Inflammatory macrophage (primary cell): ENCODE data around the gene MILR1.

Experiments used
- DNase-seq, 2 donors: peaks; one replicate each; pipeline ENCODE4 v3.0.0-alpha.2; 2020 to 2022

Gene MILR1

DNA sequence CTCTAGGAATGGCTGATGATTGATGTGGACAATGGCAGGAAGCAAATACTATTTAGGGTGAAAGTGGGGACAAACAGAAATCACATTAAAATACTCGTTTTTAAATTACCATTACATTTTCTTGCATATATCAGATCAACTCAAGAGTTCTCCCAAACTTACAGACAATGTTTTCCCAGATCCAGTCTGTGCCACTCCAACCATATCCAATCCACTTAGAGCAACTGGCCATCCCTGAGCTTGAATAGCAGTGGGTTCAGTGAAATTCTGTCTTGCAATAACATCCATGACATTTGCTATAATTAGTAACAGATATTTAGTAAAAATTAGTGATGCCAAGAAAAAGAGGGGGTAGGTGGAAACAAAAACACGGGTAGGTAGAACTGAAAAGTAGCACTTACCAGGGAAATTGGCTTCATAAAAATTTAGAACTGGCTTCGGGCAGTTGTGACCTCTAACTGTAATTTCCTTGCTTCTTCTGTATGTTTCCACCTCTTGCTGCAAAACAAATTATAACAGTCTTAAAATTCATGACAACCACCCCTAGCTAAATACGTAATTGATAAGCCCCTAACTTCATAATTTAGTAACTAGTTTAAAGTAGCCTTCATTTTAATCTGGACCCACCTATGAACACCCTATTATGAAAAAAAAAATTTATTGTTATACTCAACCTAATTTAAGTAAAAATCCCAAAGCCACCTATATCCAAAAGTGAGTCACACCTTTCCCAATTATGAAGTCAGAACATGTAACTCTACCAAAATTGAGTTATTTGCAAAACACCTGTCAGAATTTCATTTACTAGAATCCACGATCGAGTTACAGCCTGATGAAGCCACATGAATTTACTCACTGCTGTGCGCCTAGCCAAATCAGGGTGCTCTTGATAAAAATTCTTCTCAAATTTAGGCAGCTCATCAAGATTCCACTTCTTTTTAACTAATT lies 55.2 kb downstream of the MILR1 start:
- no peak for DNase-seq

DNA sequence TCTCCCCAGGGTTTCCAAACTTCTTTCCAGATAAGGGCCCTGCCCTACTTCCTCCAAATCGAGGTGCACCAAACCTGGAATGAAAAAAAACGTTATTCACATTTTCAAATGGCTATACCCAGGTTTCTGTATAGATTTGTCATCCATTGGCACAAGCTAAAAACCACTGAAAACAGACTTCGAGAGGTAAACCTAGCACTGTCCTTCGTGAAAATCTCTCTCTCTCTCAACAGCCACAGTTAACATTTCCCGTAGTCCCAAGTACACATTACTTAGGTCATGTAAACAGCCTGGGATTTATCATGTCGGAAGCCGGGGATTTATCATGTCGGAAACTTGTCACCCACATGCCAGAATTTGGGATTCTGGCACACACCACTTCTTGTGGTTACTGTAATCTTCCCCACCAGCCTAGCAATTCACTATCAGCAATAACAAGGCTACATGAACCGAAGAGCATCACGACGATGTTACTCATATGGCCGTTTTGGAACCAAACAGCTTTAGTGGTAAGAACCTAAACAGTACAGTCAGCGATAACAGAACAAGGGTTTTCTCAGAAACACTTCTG lies 55.9 kb downstream of the MILR1 start:
- no peak for DNase-seq

DNA sequence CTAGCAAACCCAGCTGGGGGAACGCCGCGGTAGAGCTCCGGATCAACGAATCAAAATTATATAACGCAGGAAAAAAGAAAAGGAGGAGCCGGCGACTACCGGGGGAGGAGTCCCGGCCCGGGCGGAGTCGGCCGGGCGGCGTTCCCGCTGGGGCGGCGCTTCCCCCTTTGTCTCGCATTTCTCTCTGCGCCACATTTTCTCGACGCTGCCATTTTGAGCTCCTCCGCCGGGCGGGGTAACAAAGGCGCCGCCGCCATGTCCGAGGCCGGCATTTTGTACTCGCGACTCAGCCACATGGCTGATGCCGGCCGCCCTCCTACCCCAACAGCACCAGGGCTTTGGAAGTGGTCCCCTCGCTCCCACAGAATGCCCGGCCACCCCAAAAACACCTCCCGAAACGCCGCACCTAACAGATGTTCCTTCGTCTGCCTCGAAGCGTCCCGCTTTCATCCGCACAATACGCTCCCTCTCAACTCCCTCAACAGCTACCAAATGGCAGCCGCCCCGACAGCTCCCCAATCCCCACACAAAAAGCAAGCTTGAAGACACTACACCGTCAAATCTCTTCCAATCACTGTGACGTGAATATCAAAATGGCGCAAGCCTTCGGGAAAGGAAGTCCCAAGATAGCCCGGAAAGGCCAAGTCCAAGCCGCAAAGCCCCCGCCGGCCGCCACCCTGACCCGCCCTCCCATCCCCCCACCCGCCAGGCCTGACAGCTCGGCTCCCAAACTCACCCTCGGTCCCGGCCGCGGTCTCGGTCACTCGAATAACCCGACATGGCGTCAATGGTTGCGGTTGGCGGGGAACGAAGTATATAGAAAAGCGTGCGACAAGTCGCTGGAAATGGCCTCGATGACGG lies 56.7 kb downstream of the MILR1 start:
- peak; percentile 93 for DNase-seq

DNA sequence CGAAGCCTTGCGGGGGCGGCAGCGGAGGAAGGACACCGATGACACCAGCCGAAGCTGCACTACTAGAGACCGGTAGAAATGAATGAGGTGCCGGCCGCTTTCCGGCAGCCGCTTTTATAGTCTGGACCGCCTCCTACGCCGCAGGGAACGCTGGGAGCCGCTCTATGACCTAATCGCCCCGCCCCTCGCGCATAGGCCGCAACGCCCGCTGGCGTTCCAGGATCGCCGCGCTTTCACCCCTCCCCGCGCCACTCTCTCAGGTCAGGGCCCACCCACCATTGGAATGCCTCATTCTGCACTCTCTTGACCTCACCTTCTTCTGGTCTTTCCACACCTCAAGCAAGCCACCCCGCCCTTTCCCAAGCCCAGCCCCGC lies 57.3 kb downstream of the MILR1 start, which contains the start of gene DDX5:
Gene DDX5 (minus strand): TSS at position 89 of the 375 bp plus-strand sequence. CDS start 170 bp downstream, outside the sequence.
- DNase-seq = peak; percentile 98 to 99

DNA sequence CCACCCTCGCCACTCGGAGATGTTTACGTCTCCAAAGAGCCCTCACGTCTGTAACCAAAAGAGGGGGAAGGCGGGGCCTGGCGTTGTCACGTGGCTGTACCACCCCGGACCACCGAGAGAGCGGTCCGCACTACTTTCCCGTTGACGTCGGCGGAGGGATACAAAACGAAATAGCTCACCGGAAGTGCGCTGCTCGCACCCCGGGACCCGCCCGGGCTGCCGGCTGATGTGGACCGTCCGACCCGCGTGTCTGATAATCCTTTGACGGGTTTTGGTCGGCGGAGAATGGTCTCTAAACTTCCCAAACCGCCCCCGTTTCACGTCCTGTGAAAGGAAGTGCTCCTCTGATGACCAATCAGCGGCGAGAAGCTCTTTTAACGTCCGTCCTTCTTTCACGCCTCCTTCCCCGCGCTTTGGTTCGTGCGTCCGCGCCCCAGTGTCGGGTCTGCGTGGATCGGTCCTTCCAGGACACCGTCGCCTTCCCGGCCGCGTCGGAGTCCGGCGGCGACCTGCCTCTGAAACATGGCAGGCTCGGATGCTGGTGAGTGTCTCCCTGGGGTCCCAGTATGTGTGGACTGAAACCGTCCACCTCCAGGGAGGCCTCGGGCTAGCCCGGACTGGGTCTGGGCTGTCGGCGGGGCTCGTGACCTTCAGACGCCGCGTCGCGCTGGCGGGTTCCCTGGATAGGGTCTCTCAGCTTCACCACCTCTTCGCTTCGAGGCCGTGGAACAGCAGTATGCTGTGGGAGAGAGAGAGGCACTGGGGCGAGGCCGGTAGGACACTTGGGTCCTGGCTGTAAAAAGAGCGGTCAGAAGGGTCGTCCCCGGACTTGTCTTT lies 57.9 kb downstream of the MILR1 start, which contains the start of gene CEP95:
Gene CEP95 (plus strand): TSS at position 402 of the 837 bp plus-strand sequence. CDS start 121 bp downstream, at position 523.
- peak; percentile 97 to 98 for DNase-seq

DNA sequence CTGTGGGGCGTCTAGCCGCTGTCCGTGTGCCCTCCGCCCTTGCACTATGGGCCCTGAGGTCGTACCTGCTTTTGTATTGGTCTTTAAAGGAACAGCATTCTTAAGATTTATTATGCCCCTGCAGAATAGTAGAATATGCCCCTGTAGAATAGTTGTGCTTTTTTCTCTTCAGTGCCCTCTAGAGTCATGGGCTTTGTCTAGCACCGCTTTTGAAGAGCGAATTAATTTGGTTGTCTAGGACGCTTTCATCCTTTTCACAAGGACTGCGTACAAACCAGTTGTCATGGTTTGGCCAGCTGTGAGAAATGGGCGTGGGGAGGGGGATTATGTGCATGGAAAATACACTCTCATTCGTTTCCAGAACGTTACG lies 58.5 kb downstream of the MILR1 start:
- DNase-seq = peak; percentile 41 to 48

DNA sequence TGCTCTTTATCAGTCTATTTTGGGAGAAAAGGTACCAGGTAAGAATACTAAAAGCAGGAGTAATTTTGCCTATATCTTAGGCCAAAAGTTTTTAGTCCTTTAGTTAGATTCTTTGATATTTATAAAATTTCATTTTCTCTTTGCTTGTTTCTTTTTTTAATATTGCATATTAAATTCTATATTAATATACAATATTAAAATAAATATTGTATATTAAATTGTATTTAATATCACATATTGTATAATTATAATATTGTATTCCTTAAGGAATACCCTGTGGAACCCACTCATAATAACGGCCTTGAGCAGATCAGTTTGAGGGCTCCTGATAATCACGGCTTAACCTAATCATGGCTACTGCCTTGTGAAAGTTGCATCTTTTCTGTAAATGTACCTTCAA lies 59.8 kb downstream of the MILR1 start:
- no peak for DNase-seq

DNA sequence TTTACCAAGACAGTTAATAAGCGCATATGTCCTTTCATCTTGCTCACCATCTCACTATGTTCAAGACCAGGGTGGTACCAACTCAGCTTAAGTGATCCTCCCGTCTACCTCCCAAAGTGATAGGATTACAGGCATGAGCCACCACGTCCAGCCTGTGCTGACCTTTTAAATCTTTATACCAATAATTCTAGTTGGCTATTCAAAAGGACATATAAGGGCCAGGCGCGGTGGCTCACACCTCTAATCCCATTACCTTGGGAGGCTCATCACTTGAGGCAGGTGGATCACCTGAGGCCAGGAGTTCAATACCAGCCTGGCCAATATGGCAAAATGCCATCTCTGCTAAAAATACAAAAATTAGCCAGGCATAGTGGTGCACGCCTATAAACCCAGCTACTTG lies 60.3 kb downstream of the MILR1 start:
- DNase-seq = no peak

DNA sequence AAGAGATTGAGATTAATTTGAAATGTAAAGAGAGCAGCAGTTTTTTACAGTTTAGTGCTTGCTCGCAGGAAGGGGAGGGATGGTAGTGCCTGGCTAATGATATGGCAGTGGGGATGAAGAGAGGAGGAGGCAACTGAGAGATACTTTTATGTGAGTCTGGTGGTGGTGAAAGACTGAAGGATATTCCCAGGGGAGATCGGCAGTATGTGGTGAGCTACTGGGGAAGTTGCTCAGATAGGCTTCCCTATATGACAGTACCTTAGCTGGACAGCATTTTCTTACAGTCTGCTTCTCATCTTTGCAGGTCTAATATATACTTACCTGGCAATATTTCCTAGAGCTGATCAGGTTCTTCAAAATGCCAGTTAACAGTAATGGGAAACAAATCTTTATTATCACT lies 66.5 kb downstream of the MILR1 start:
- no peak for DNase-seq

DNA sequence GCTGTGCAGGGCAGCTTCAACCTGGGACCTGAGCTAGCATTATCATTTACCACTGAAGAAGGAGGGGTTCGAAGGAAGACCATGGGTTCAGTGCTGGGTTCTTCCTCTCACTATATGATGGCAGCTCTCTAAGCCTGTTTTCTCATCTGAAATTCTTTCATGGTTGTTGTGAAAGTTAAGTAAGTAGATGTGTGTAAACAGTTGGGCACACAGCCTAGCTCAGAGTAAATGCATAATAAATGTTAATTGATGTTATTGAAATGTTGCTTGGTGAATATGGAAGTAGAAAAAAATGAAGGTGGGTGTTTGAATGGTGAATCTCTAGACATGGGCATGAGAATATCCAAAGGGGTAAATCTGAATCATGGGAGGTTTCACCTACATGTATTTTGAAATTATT lies 66.9 kb downstream of the MILR1 start:
- no peak for DNase-seq
